GM23338 (cell line): ENCODE results near the gene ETNK1. TPM values are rescaled to one million over a fixed set of nuclear protein-coding genes. Genes with fewer than 3 reads are reported as not detected.

Experiments
- CREB1 ChIP-seq: fragments of 250-450 bp; sonication (Bioruptor Pico); IDR thresholded peaks from 2 replicates; pipeline ENCODE4 v1.5.0; 2020; ENCODE audit warnings: low read depth, mild to moderate bottlenecking, moderate library complexity
- REST ChIP-seq: IDR thresholded peaks from one replicate; pipeline ENCODE4 v1.6.1; 2018; ENCODE audit warnings: antibody characterized with exemption; ENCODE audit not compliant: unreplicated experiment
- polyA plus RNA-seq: library from polyadenylated mRNA; unstranded; fragments of >200 nt; fragmentation: Nextera tagmentation; extraction: Ambion mirVana; gene quantifications from 2 replicates; pipeline ENCODE4 v1.2.1, GENCODE V29; 2016
- total RNA-seq: library from RNA; depleted of rRNA; stranded (reverse); fragments of >200 nt; shearing (Covaris generic); gene quantifications from 2 replicates; pipeline ENCODE4 v1.2.3, GENCODE V29; 2014
- TF ChIP-seq, protein P1 (sequence below): fragments of 250-450 bp; sonication (Bioruptor Pico); IDR thresholded peaks from 2 replicates; pipeline ENCODE4 v1.5.0; 2020; ENCODE audit warnings: mild to moderate bottlenecking, moderate library complexity
- TF ChIP-seq, protein P2 (sequence below): IDR thresholded peaks from 2 replicates; pipeline ENCODE4 v1.6.1; 2016; ENCODE audit warnings: antibody characterized with exemption

ETNK1 gene
- total and polyA plus RNA-seq, 2 experiments from 2014 or later: 41.9 to 101 TPM

DNA sequence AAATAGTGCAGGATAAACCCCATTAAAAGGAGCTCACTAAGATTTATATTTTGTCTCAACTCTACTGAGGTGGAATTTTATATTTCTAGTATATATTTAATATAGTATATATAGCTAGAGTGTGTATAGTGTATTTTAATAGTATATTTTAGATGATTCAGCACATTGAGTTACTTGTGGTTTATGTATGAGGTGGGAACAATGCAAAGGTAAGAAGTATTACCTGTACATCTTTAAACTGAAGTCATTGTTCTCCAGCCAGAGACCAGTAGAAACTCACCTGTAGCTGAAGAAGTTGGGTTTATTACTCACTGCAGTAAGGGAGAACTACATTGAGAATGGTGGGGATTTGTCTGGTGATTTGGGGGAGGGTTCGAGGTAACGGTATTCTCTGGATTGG is 15.9 kb downstream of the ETNK1 start (continued):
- TF ChIP-seq, protein P1, sequence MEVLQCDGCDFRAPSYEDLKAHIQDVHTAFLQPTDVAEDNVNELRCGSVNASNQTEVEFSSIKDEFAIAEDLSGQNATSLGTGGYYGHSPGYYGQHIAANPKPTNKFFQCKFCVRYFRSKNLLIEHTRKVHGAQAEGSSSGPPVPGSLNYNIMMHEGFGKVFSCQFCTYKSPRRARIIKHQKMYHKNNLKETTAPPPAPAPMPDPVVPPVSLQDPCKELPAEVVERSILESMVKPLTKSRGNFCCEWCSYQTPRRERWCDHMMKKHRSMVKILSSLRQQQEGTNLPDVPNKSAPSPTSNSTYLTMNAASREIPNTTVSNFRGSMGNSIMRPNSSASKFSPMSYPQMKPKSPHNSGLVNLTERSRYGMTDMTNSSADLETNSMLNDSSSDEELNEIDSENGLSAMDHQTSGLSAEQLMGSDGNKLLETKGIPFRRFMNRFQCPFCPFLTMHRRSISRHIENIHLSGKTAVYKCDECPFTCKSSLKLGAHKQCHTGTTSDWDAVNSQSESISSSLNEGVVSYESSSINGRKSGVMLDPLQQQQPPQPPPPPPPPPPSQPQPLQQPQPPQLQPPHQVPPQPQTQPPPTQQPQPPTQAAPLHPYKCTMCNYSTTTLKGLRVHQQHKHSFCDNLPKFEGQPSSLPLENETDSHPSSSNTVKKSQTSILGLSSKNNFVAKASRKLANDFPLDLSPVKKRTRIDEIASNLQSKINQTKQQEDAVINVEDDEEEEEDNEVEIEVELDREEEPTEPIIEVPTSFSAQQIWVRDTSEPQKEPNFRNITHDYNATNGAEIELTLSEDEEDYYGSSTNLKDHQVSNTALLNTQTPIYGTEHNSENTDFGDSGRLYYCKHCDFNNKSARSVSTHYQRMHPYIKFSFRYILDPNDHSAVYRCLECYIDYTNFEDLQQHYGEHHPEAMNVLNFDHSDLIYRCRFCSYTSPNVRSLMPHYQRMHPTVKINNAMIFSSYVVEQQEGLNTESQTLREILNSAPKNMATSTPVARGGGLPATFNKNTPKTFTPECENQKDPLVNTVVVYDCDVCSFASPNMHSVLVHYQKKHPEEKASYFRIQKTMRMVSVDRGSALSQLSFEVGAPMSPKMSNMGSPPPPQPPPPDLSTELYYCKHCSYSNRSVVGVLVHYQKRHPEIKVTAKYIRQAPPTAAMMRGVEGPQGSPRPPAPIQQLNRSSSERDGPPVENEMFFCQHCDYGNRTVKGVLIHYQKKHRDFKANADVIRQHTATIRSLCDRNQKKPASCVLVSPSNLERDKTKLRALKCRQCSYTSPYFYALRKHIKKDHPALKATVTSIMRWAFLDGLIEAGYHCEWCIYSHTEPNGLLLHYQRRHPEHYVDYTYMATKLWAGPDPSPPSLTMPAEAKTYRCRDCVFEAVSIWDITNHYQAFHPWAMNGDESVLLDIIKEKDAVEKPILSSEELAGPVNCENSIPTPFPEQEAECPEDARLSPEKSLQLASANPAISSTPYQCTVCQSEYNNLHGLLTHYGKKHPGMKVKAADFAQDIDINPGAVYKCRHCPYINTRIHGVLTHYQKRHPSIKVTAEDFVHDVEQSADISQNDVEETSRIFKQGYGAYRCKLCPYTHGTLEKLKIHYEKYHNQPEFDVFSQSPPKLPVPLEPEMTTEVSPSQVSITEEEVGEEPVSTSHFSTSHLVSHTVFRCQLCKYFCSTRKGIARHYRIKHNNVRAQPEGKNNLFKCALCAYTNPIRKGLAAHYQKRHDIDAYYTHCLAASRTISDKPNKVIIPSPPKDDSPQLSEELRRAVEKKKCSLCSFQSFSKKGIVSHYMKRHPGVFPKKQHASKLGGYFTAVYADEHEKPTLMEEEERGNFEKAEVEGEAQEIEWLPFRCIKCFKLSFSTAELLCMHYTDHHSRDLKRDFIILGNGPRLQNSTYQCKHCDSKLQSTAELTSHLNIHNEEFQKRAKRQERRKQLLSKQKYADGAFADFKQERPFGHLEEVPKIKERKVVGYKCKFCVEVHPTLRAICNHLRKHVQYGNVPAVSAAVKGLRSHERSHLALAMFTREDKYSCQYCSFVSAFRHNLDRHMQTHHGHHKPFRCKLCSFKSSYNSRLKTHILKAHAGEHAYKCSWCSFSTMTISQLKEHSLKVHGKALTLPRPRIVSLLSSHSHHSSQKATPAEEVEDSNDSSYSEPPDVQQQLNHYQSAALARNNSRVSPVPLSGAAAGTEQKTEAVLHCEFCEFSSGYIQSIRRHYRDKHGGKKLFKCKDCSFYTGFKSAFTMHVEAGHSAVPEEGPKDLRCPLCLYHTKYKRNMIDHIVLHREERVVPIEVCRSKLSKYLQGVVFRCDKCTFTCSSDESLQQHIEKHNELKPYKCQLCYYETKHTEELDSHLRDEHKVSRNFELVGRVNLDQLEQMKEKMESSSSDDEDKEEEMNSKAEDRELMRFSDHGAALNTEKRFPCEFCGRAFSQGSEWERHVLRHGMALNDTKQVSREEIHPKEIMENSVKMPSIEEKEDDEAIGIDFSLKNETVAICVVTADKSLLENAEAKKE (CRISPR knock-in tag): no peak
- TF ChIP-seq, protein P2, sequence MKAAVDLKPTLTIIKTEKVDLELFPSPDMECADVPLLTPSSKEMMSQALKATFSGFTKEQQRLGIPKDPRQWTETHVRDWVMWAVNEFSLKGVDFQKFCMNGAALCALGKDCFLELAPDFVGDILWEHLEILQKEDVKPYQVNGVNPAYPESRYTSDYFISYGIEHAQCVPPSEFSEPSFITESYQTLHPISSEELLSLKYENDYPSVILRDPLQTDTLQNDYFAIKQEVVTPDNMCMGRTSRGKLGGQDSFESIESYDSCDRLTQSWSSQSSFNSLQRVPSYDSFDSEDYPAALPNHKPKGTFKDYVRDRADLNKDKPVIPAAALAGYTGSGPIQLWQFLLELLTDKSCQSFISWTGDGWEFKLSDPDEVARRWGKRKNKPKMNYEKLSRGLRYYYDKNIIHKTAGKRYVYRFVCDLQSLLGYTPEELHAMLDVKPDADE: no peak
- TF ChIP-seq CREB1 (CRISPR knock-in tag) (no peak), REST (no peak)
